Sigmoid colon (tissue), 4 donors: Measurements from ENCODE around the gene PAQR6.

Source experiments
- CTCF ChIP-seq, 4 experiments: fragments of 450-650 bp in 3 of 4; fragments of 200-600 bp in 1 of 4; IDR thresholded peaks; one replicate each; pipeline ENCODE4 v1.5.1; 2016 to 2019; ENCODE audit warnings: antibody characterized with exemption in 4 of 4, mild to moderate bottlenecking in 3 of 4, moderate library complexity in 2 of 4
- POLR2A ChIP-seq, 2 donors: fragments of 450-650 bp; IDR thresholded peaks; one replicate each; pipeline ENCODE4 v1.6.1; 2016; ENCODE audit warnings: antibody characterized with exemption in 2 of 2, mild to moderate bottlenecking in 2 of 2, moderate library complexity in 2 of 2
- POLR2AphosphoS5 ChIP-seq, 4 donors: sonication (generic); formaldehyde crosslinking; IDR thresholded peaks; one replicate each; pipeline ENCODE4 v1.6.1; 2017; ENCODE audit warnings: antibody characterized with exemption in 4 of 4

- TF ChIP-seq CTCF (IDR thresholded peaks at IDR 0.05) (peak in 3 of 4 experiments; percentile 31 to 48 (median 45)), POLR2AphosphoS5 (IDR thresholded peaks at IDR 0.05) (peak; percentile 63 to 87 (median 86)), POLR2A (IDR thresholded peaks at IDR 0.05) (peak in 1 of 2 donors; percentile 56)
These were observed 54.2 kb downstream of the PAQR6 start, which contains the start of gene SLC25A44 for GRCh38 chr1:156193488-156194299.
